Measurements from ENCODE around the gene TLK1.

Gene TLK1

DNA sequence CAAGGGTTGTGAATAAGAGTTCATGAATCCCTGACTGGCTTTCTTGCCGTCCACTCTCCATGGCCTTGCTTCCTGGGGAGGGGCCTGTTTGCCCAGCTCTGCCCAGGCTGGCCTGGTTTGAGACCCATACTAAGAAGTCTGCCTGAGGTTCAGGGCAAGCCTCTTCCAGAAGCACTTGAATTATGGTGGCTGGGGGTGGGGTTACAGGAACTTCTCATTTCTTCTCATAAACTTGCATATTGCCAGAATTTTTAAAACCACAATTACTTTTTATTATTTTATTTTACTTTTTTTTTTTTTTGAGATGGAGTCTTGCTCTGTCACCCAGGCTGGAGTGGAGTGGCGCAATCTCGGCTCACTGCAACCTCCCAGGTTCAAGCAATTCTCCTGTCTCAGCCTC, 189.6 kb downstream of the TLK1 start:
- Histone ChIP-seq H3K27ac (ENCODE audit: insufficient read depth in 1 of 2, low read depth in 1 of 2, low read length in 2 of 2, poor library complexity in 1 of 2, severe bottlenecking in 2 of 2) (no peak overlapping the region), H3K9me3 (ENCODE audit: control extremely low read depth in 1 of 5, control insufficient read depth in 4 of 5, insufficient read depth in 2 of 5, low read depth in 1 of 5, low read length in 4 of 5) (no peaks in the 10 kb centered on the region), H3K4me1 (ENCODE audit: control extremely low read depth in 1 of 4, control insufficient read depth in 4 of 4, insufficient read depth in 4 of 4, low read length in 3 of 4) (peaks cover 0 to 35% (median 23%) of the 10 kb centered on the region in 4 experiments), H3K4me3 (ENCODE audit: control insufficient read depth in 1 of 7, extremely low read depth in 1 of 7, insufficient read depth in 4 of 7, low read depth in 2 of 7, low read length in 6 of 7) (no peak overlapping the region), H3K27me3 (replicated peaks in 2 of 5; ENCODE audit: control insufficient read depth in 4 of 5, insufficient read depth in 5 of 5, low read length in 4 of 5) (peaks cover 0 to 3% (median 0%) of the 10 kb centered on the region in 5 experiments), H3K36me3 (ENCODE audit: control insufficient read depth in 4 of 4, insufficient read depth in 4 of 4, low read length in 3 of 4) (peaks cover 0 to 22% (median 11%) of the 10 kb centered on the region in 4 experiments)
- POLR2A ChIA-PET = no interaction called here
- CTCF ChIA-PET = interaction anchor here (1.7 kb wide), 1 partner anchor 40 kb away, joined by 6 read pairs; no protein-coding TSS in a partner anchor
- WGBS (ENCODE audit: insufficient coverage) = 80% methylated on average over 2 of the region's 3 CpGs
- peak; percentile 23 to 65 (median 62) for DNase-seq

DNA sequence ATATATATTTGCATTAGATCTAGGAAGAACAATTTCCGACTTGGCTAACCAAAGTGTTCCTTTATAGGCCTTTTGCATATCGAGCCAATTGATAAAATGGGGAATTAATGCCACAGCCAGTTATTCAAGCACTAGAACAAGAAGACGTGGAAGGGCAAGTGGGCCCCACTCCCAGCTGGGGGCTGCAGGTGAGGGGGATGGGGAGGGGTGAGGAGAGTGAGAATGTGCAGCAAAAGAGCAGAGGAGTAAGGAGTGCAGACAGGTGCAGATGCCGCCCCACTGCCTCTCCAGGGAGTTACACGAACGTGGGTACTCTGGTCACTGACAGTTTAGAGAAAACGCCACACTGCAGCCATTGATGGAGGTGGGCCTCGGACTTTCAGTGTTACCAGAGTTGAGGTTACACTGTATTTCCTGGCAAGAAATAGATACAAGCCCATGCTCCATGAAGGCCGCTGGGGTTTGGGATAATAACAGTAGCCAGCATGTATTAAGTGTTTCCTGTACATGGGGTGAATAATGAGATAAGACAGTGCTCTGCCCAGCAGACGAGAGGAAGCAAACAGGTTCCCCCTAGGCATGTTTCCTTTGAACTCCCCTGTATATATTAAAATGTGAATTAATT, 190.7 kb downstream of the TLK1 start:
- no peaks in the 10 kb centered on the region for H3K9me3 ChIP-seq (ENCODE audit: control extremely low read depth in 1 of 5, control insufficient read depth in 4 of 5, insufficient read depth in 2 of 5, low read depth in 1 of 5, low read length in 4 of 5)
- peaks cover 2 to 33% (median 21%) of the 10 kb centered on the region in 4 experiments for H3K36me3 ChIP-seq (ENCODE audit: control insufficient read depth in 4 of 4, insufficient read depth in 4 of 4, low read length in 3 of 4)
- H3K27me3 ChIP-seq (replicated peaks in 2 of 5; ENCODE audit: control insufficient read depth in 4 of 5, insufficient read depth in 5 of 5, low read length in 4 of 5) = peaks cover 0 to 2% (median 0%) of the 10 kb centered on the region in 5 experiments
- H3K4me3 ChIP-seq (ENCODE audit: control insufficient read depth in 1 of 7, extremely low read depth in 1 of 7, insufficient read depth in 4 of 7, low read depth in 2 of 7, low read length in 6 of 7) = no peak overlapping the region
- ChIA-PET POLR2A (no interaction called here), CTCF (interaction anchor here (1.5 kb wide), 1 partner anchor 188 kb away, joined by 5 read pairs; no protein-coding TSS in a partner anchor)
- WGBS (ENCODE audit: insufficient coverage) = 72% methylated on average over 7 of the region's 10 CpGs
- peaks cover 0 to 35% (median 23%) of the 10 kb centered on the region in 4 experiments for H3K4me1 ChIP-seq (ENCODE audit: control extremely low read depth in 1 of 4, control insufficient read depth in 4 of 4, insufficient read depth in 4 of 4, low read length in 3 of 4)
- peak in 1 of 3 donors; percentile 10 for DNase-seq
- H3K27ac ChIP-seq (ENCODE audit: insufficient read depth in 1 of 2, low read depth in 1 of 2, low read length in 2 of 2, poor library complexity in 1 of 2, severe bottlenecking in 2 of 2) = no peak overlapping the region

DNA sequence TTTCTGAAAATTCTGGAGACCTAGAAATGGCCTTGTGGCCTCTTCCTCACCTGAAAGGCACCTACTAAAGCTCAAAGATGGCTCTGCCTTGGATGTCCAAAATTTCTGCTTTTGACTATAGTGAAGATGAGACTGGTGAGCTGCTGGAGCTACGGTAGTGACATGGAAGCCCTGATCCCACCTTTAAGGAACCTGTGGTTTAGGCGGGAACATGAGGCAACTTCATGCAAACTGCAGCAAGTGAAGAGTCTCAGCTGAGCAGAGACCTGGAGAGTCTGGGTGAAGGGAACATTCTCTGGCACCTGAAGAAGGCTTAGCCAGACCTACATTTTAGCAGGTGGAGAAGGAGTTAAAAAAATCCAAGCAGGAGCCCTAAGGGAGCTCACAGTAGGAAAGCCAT, 191.7 kb downstream of the TLK1 start:
- H3K36me3 ChIP-seq (ENCODE audit: control insufficient read depth in 4 of 4, insufficient read depth in 4 of 4, low read length in 3 of 4) = peaks cover 4 to 40% (median 25%) of the 10 kb centered on the region in 4 experiments
- H3K27ac ChIP-seq (ENCODE audit: insufficient read depth in 1 of 2, low read depth in 1 of 2, low read length in 2 of 2, poor library complexity in 1 of 2, severe bottlenecking in 2 of 2) = no peak overlapping the region
- CTCF ChIA-PET = interaction anchor here (0.8 to 1.7 kb wide), 4 partner anchors 12 to 447 kb away, joined by 3 to 5 read pairs (median 3); no protein-coding TSS in a partner anchor
- H3K27me3 ChIP-seq (replicated peaks in 2 of 5; ENCODE audit: control insufficient read depth in 4 of 5, insufficient read depth in 5 of 5, low read length in 4 of 5) = no peaks in the 10 kb centered on the region
- DNase-seq = no peak
- peaks cover 0 to 32% (median 21%) of the 10 kb centered on the region in 4 experiments for H3K4me1 ChIP-seq (ENCODE audit: control extremely low read depth in 1 of 4, control insufficient read depth in 4 of 4, insufficient read depth in 4 of 4, low read length in 3 of 4)
- no peaks in the 10 kb centered on the region for H3K9me3 ChIP-seq (ENCODE audit: control extremely low read depth in 1 of 5, control insufficient read depth in 4 of 5, insufficient read depth in 2 of 5, low read depth in 1 of 5, low read length in 4 of 5)
- POLR2A ChIA-PET = no interaction called here
- no peak overlapping the region for H3K4me3 ChIP-seq (ENCODE audit: control insufficient read depth in 1 of 7, extremely low read depth in 1 of 7, insufficient read depth in 4 of 7, low read depth in 2 of 7, low read length in 6 of 7)
- 80% methylated on average over 2 of the region's 2 CpGs for WGBS (ENCODE audit: insufficient coverage)

DNA sequence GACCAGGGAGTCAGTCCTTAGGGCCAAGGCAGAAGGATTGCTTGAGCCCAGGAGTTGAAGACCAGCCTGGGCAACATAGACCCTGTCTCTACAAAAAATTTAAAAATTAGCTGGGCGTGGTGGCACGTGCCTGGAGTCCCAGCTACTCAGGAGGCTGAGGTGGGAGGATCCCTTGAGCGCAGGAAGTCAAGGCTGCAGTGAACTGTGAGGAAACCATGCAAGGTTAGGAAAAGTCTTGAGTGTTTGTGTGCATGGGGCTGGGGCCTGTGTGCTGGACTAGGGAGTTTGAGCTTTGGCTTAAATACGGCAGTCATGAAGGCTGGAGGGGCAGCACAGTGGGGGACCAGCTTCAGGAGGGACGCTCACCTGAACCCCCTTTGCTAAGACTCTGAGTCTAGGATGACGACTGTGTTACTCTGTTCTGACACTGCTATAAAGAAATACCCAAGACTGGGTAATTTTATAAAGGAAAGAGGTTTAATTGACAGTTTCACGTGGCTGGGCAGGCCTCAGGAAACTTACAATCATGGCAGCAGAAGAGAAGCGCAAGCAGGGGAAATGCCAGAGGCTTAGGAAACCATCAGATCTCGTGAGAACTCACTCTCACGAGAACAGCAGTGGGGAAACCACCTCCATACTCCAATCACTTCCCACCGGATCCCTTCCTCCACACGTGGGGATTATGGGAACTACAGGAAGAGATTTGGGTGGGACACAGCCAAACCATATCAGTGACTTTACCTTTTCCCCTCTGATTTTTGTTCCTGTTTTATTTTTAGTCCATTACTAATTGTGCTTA, 192.3 kb downstream of the TLK1 start:
- H3K4me3 ChIP-seq (ENCODE audit: control insufficient read depth in 1 of 7, extremely low read depth in 1 of 7, insufficient read depth in 4 of 7, low read depth in 2 of 7, low read length in 6 of 7) = no peak overlapping the region
- no peak overlapping the region for H3K27ac ChIP-seq (ENCODE audit: insufficient read depth in 1 of 2, low read depth in 1 of 2, low read length in 2 of 2, poor library complexity in 1 of 2, severe bottlenecking in 2 of 2)
- H3K27me3 ChIP-seq (replicated peaks in 2 of 5; ENCODE audit: control insufficient read depth in 4 of 5, insufficient read depth in 5 of 5, low read length in 4 of 5) = no peaks in the 10 kb centered on the region
- H3K4me1 ChIP-seq (ENCODE audit: control extremely low read depth in 1 of 4, control insufficient read depth in 4 of 4, insufficient read depth in 4 of 4, low read length in 3 of 4) = peaks cover 0 to 28% (median 17%) of the 10 kb centered on the region in 4 experiments
- ChIA-PET CTCF (interaction anchor here (0.8 to 1.7 kb wide), 5 partner anchors 12 to 448 kb away, joined by 3 to 5 read pairs (median 3); no protein-coding TSS in a partner anchor), POLR2A (no interaction called here)
- no peaks in the 10 kb centered on the region for H3K9me3 ChIP-seq (ENCODE audit: control extremely low read depth in 1 of 5, control insufficient read depth in 4 of 5, insufficient read depth in 2 of 5, low read depth in 1 of 5, low read length in 4 of 5)
- DNase-seq = no peak
- H3K36me3 ChIP-seq (ENCODE audit: control insufficient read depth in 4 of 4, insufficient read depth in 4 of 4, low read length in 3 of 4) = peaks cover 5 to 45% (median 29%) of the 10 kb centered on the region in 4 experiments
- WGBS (ENCODE audit: insufficient coverage) = 84% methylated on average over 6 of the region's 12 CpGs

DNA sequence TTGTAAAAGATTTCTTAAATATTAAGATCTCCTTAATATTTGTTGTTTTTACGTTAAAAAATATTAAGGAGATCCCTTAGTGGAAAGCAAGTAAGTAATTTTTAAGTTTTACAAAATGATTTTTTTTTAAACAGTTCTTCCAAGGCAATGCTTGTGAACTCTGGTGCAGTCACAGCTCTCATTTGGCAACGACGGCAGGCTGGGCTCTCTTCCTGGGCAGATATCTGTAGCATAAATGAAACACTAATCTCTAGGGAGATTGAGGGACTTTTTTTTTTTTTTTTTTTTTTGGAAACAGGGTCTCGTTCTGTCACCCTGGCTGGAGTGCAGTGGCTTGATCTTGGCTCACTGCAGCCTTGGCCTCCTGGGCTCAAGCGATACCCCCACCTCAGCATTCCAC, 193.1 kb downstream of the TLK1 start:
- ChIA-PET CTCF (interaction anchor here (0.6 to 1.7 kb wide), 6 partner anchors 10 to 449 kb away, joined by 3 to 5 read pairs (median 3); no protein-coding TSS in a partner anchor), POLR2A (no interaction called here)
- Histone ChIP-seq H3K36me3 (ENCODE audit: control insufficient read depth in 4 of 4, insufficient read depth in 4 of 4, low read length in 3 of 4) (peaks cover 7 to 53% (median 34%) of the 10 kb centered on the region in 4 experiments), H3K9me3 (ENCODE audit: control extremely low read depth in 1 of 5, control insufficient read depth in 4 of 5, insufficient read depth in 2 of 5, low read depth in 1 of 5, low read length in 4 of 5) (no peaks in the 10 kb centered on the region), H3K27ac (ENCODE audit: insufficient read depth in 1 of 2, low read depth in 1 of 2, low read length in 2 of 2, poor library complexity in 1 of 2, severe bottlenecking in 2 of 2) (no peak overlapping the region), H3K4me3 (ENCODE audit: control insufficient read depth in 1 of 7, extremely low read depth in 1 of 7, insufficient read depth in 4 of 7, low read depth in 2 of 7, low read length in 6 of 7) (no peak overlapping the region), H3K4me1 (ENCODE audit: control extremely low read depth in 1 of 4, control insufficient read depth in 4 of 4, insufficient read depth in 4 of 4, low read length in 3 of 4) (peaks cover 0 to 20% (median 11%) of the 10 kb centered on the region in 4 experiments), H3K27me3 (replicated peaks in 2 of 5; ENCODE audit: control insufficient read depth in 4 of 5, insufficient read depth in 5 of 5, low read length in 4 of 5) (no peaks in the 10 kb centered on the region)
- DNase-seq = no peak
- 100% methylated on average over 1 of the region's 5 CpGs for WGBS (ENCODE audit: insufficient coverage)

DNA sequence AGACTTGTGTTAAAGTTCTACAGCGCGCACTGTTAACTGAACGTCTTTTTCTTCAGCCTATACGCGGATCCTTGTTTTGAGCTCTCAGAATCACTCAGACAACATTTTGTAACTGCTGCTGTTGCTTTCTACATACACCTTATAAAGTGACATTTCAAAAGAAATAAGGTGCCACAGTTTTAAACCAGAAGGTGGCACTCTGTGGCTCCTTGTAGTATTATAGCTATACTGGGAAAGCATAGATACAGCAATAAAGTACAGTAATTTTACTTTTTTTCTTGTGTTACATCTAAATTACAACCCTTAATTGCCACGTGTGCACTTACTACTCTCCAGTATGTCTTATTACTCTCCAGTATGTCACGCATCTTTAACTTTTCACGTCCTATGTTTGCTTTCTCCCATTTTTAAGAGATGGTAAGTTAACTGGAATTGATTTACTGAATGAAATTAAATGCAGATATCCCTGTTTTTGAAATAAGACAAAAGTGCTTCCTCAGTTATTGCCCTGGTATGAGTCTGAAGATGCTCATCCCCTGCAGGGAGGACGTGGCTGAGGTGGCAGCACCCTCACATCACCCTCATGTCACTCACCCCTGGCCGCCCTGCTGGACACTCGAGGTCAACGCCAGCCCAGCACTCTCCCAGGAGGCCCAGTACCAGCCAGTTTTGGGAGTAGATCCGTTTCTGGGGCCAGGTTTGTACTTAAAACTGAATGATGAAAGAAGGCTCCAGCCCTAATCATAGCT, 193.9 kb downstream of the TLK1 start:
- Histone ChIP-seq H3K4me3 (ENCODE audit: control insufficient read depth in 1 of 7, extremely low read depth in 1 of 7, insufficient read depth in 4 of 7, low read depth in 2 of 7, low read length in 6 of 7) (no peak overlapping the region), H3K4me1 (ENCODE audit: control extremely low read depth in 1 of 4, control insufficient read depth in 4 of 4, insufficient read depth in 4 of 4, low read length in 3 of 4) (peaks cover 0 to 20% (median 10%) of the 10 kb centered on the region in 4 experiments), H3K36me3 (ENCODE audit: control insufficient read depth in 4 of 4, insufficient read depth in 4 of 4, low read length in 3 of 4) (peaks cover 8 to 60% (median 39%) of the 10 kb centered on the region in 4 experiments), H3K27ac (ENCODE audit: insufficient read depth in 1 of 2, low read depth in 1 of 2, low read length in 2 of 2, poor library complexity in 1 of 2, severe bottlenecking in 2 of 2) (no peak overlapping the region), H3K9me3 (ENCODE audit: control extremely low read depth in 1 of 5, control insufficient read depth in 4 of 5, insufficient read depth in 2 of 5, low read depth in 1 of 5, low read length in 4 of 5) (no peaks in the 10 kb centered on the region), H3K27me3 (replicated peaks in 2 of 5; ENCODE audit: control insufficient read depth in 4 of 5, insufficient read depth in 5 of 5, low read length in 4 of 5) (no peaks in the 10 kb centered on the region)
- ChIA-PET POLR2A (no interaction called here), CTCF (interaction anchor here (0.9 to 1.6 kb wide), 6 partner anchors 9 to 466 kb away, joined by 3 to 5 read pairs (median 3); partner anchors contain the start of genes GORASP2 and METTL8)
- peak in 2 of 3 donors; percentile 21 to 30 for DNase-seq
- WGBS (ENCODE audit: insufficient coverage) = 91% methylated on average over 9 of the region's 13 CpGs

All from common myeloid progenitor, CD34-positive (primary cell).